Measurements from ENCODE around the gene NSUN4. TPM values are rescaled to one million over a fixed set of nuclear protein-coding genes. Genes with fewer than 3 reads are reported as not detected.

NSUN4 gene
- total and polyA plus RNA-seq, 2 of the 13 experiments (the other 11 are each of a cell fraction or from before 2014, with no cell fraction given): 21.5 to 23.5 TPM

DNA sequence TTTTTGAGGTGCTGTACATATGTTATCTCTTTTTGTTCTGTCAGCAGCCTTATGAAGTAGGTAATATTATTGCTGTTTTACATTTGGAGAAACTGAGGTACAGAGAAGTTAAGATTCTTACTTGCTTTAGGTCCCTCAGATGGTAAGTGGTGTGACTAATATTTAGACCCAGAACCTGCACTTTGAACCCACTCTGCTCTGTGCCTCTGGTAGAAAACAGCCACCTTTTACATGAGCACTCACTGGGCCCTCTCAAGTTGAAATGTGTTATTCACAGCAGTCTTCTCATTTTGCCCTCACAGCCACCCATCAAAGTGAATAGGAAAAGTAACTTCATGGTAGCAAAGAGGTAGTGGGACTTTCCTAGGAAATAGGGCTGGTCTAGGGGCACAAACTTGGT lies 4.7 kb downstream of the NSUN4 start (continued):
- TF ChIP-seq HNF4A (CRISPR knock-in tag; IDR thresholded peaks at IDR 0.05) (peak; percentile 67), ZNF451 (CRISPR knock-in tag; IDR thresholded peaks at IDR 0.05) (no peak), KMT2B (CRISPR knock-in tag; IDR thresholded peaks at IDR 0.05) (no peak), ATF7 (IDR thresholded peaks at IDR 0.05) (no peak), ATF7 (CRISPR knock-in tag; IDR thresholded peaks at IDR 0.05) (no peak), SAP130 (CRISPR knock-in tag; IDR thresholded peaks at IDR 0.05; ENCODE audit: low read depth) (peak; percentile 13; the same call in 1 of the 2 replicates), ZNF562 (CRISPR knock-in tag; IDR thresholded peaks at IDR 0.05; ENCODE audit: borderline replicate concordance) (no peak), ZNF143 (CRISPR knock-in tag; IDR thresholded peaks at IDR 0.05) (no peak), CHD4 (IDR thresholded peaks at IDR 0.05; ENCODE audit: borderline replicate concordance, low read length) (no peak), HDAC1 (CRISPR knock-in tag; IDR thresholded peaks at IDR 0.05) (no peak)
- TF ChIP-seq, protein P1, sequence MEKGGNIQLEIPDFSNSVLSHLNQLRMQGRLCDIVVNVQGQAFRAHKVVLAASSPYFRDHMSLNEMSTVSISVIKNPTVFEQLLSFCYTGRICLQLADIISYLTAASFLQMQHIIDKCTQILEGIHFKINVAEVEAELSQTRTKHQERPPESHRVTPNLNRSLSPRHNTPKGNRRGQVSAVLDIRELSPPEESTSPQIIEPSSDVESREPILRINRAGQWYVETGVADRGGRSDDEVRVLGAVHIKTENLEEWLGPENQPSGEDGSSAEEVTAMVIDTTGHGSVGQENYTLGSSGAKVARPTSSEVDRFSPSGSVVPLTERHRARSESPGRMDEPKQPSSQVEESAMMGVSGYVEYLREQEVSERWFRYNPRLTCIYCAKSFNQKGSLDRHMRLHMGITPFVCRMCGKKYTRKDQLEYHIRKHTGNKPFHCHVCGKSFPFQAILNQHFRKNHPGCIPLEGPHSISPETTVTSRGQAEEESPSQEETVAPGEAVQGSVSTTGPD (CRISPR knock-in tag; IDR thresholded peaks at IDR 0.05): no peak
- TF ChIP-seq, protein P2, sequence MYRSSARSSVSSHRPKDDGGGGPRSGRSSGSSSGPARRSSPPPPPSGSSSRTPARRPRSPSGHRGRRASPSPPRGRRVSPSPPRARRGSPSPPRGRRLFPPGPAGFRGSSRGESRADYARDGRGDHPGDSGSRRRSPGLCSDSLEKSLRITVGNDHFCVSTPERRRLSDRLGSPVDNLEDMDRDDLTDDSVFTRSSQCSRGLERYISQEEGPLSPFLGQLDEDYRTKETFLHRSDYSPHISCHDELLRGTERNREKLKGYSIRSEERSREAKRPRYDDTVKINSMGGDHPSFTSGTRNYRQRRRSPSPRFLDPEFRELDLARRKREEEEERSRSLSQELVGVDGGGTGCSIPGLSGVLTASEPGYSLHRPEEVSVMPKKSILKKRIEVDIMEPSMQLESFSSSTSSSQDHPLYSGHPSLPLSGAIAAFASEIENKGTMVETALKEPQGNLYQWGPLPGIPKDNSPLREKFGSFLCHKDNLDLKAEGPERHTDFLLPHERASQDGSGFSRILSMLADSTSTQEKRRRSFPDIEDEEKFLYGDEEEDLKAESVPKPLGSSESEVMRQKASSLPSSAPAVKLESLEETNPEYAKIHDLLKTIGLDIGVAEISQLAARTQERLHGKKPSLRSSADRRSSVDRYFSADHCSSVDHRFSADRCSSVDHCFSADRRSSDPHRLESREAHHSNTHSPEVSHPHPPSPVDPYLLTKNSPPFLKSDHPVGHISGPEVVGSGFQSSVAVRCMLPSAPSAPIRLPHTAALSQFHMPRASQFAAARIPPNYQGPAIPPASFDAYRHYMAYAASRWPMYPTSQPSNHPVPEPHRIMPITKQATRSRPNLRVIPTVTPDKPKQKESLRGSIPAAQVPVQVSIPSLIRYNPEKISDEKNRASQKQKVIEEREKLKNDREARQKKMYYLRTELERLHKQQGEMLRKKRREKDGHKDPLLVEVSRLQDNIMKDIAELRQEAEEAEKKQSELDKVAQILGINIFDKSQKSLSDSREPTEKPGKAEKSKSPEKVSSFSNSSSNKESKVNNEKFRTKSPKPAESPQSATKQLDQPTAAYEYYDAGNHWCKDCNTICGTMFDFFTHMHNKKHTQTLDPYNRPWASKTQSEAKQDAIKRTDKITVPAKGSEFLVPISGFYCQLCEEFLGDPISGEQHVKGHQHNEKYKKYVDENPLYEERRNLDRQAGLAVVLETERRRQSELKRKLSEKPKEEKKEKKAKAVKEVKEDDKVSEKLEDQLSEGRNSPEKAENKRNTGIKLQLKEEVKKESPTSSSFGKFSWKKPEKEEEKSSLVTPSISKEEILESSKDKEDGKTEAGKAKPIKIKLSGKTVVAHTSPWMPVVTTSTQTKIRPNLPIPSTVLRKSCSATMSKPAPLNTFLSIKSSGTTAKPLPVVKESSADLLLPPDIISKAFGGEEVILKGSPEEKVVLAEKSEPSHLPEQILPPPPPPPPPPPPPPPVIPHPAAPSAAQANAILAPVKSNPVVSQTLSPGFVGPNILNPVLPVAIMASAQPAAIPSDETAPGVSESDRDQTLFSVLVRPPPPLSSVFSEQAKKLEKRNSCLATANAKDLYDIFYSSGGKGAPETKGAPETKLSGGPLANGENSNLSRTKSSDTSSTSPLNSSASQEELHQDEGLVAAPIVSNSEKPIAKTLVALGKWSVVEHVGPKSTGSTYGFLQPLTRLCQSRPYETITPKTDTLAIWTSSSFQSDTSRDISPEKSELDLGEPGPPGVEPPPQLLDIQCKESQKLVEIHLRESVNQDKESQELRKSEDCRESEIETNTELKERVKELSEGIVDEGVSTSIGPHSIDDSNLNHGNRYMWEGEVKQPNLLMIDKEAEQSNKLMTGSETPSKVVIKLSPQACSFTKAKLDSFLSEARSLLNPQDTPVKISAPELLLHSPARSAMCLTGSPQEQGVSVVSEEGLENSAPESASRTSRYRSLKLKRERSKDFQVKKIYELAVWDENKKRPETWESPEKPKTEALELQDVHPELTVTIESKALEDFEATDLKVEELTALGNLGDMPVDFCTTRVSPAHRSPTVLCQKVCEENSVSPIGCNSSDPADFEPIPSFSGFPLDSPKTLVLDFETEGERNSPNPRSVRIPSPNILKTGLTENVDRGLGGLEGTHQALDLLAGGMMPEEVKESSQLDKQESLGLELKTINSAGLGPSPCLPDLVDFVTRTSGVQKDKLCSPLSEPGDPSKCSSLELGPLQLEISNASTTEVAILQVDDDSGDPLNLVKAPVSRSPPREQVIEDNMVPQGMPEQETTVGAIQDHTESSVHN (CRISPR knock-in tag; IDR thresholded peaks at IDR 0.05): no peak
- TF ChIP-seq, protein P3, sequence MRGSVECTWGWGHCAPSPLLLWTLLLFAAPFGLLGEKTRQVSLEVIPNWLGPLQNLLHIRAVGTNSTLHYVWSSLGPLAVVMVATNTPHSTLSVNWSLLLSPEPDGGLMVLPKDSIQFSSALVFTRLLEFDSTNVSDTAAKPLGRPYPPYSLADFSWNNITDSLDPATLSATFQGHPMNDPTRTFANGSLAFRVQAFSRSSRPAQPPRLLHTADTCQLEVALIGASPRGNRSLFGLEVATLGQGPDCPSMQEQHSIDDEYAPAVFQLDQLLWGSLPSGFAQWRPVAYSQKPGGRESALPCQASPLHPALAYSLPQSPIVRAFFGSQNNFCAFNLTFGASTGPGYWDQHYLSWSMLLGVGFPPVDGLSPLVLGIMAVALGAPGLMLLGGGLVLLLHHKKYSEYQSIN (CRISPR knock-in tag; IDR thresholded peaks at IDR 0.05; ENCODE audit: borderline replicate concordance): no peak
- TF ChIP-seq, protein P4, sequence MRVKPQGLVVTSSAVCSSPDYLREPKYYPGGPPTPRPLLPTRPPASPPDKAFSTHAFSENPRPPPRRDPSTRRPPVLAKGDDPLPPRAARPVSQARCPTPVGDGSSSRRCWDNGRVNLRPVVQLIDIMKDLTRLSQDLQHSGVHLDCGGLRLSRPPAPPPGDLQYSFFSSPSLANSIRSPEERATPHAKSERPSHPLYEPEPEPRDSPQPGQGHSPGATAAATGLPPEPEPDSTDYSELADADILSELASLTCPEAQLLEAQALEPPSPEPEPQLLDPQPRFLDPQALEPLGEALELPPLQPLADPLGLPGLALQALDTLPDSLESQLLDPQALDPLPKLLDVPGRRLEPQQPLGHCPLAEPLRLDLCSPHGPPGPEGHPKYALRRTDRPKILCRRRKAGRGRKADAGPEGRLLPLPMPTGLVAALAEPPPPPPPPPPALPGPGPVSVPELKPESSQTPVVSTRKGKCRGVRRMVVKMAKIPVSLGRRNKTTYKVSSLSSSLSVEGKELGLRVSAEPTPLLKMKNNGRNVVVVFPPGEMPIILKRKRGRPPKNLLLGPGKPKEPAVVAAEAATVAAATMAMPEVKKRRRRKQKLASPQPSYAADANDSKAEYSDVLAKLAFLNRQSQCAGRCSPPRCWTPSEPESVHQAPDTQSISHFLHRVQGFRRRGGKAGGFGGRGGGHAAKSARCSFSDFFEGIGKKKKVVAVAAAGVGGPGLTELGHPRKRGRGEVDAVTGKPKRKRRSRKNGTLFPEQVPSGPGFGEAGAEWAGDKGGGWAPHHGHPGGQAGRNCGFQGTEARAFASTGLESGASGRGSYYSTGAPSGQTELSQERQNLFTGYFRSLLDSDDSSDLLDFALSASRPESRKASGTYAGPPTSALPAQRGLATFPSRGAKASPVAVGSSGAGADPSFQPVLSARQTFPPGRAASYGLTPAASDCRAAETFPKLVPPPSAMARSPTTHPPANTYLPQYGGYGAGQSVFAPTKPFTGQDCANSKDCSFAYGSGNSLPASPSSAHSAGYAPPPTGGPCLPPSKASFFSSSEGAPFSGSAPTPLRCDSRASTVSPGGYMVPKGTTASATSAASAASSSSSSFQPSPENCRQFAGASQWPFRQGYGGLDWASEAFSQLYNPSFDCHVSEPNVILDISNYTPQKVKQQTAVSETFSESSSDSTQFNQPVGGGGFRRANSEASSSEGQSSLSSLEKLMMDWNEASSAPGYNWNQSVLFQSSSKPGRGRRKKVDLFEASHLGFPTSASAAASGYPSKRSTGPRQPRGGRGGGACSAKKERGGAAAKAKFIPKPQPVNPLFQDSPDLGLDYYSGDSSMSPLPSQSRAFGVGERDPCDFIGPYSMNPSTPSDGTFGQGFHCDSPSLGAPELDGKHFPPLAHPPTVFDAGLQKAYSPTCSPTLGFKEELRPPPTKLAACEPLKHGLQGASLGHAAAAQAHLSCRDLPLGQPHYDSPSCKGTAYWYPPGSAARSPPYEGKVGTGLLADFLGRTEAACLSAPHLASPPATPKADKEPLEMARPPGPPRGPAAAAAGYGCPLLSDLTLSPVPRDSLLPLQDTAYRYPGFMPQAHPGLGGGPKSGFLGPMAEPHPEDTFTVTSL (CRISPR knock-in tag; IDR thresholded peaks at IDR 0.05; ENCODE audit: borderline replicate concordance): no peak

Measured in HepG2 (cell line).